Activated CD4-positive, CD25-positive, alpha-beta regulatory T cell treated with anti-CD3 and anti-CD28 coated beads, Interleukin-2, amount 50 U/mL, for 16 hours (primary cell): ENCODE measurements around the gene C12orf50.
"Not testable (repeated sequence)": the region's sequence is repeated elsewhere in the genome, so short reads cannot be mapped to it uniquely, and the experiment has no call there.

Experiments used
- DNase-seq: peaks from one replicate; pipeline ENCODE4 v3.0.0-alpha.2; 2020; ENCODE audit warnings: low read depth, low spot score

C12orf50 gene, protein sequence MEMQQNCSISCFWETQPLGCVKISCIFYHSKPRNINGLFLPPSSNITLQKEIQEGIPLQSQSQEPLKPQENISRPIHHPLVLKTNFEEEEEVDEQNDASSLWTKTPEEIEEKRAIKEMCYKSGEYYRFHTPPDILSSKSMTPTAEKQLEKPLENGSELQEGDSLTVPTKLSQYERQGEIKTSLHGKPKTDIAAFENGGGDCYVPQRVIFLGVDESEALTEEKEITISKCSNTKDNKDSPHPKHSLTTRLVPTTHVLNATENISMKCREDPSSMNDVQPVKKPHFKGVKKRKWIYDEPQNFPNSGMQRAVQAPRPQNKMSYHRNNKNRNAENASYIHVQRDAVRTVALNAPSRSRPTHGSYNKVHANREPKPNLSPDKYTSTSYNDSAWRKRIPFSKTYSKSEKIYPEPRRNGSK

DNA sequence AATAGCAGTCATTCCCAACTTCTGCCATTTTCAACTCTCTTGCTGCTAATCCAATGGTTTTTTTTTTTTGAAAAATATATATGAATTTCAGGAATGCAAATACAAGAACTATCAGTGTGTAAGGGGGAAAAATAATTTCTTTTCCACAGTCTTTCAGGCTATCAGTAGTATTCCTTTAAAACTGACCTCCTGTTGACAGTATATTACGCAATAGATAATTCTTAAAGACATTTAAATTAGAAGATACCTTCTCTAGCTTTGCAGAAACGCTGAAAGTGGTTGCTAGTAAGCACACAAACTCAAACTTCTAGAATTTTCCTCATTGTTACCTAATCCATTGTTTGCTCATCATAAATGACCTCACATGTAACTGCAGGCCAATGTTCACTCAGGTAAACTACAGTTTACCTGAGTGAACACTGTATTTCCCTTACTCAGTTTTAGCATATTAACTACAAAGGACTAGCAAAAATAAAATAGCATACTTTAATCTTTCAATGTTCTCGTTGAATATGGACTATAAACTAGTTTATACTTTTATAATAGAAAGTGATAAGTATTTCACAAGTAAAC is at the start of gene C12orf50:
C12orf50 (minus strand) TSS at position 309 of the 573 bp plus-strand sequence. CDS start 2,439 bp downstream, outside the sequence.
- DNase-seq = no peak

DNA sequence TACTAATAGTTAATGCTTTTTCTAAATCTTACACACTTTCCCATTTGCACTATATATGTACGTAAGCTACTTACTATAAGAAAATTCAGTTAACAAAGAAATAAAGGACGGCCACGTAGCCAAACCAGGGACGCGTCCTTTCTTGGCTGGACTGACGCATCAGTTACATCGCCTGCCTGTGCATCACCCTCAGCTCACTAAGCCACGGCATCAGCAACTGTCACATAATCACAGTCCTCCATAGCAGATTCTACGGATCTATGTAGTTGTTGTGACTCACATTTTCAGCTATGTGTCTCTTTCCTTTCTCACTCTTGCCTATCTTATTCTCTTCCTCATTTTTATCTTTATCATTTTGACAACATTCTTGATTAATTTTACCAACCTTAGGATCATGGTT is 38.1 kb upstream of the C12orf50 start:
- DNase-seq = no peak

DNA sequence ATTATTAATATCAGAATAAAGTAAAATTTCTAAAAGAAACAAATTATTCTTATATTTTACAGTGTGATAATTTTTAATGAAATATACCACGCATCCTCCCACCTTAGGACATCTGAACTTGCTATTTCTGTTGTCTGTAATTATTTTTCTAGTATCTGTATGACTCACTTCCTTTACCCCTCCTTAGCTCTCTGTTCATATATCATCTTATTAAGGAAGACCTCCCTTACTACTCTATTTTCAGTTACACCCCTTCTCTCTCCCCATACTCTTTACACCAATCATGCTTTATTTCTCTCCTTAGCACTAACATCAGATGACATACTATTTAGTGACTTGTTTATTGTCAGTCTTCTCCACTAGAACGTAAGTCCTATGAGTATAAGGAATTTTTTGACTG is 34.2 kb upstream of the C12orf50 start:
- DNase-seq = no peak

DNA sequence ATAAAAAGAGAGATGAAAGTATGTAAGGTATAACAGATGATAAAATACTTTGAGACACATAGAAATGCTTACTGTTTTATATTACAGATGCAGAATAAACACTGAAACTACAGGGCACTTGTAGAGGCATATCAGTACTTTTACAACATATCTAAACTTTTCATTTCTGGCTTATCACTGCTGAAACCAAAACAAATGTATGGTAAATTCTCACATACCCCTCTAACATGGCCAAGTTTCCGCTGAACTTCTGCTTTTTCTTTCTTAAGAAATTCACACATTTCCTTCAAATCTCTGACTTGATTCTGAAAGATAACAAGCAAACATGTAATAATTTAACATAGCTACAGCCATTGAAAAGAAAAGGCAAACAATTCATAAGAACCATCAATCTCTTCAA is 33.3 kb upstream of the C12orf50 start:
- DNase-seq = no peak

DNA sequence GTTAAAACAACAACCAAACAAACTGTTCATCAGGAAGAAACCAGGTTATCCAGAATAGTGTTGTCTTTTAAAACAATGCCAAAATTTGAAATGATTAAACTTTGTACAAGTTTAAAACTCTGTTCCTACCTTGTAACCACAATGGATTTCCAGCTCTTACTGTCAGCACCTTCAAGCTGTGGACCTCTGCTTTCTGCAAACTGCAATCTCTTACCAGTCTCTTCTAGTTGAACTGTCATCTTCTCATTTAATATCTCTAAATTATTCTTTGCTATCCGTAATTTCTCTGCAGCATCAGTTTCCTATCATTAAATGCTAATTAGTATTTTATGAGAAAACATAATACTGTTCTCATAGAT is 29.5 kb upstream of the C12orf50 start:
- no peak for DNase-seq

DNA sequence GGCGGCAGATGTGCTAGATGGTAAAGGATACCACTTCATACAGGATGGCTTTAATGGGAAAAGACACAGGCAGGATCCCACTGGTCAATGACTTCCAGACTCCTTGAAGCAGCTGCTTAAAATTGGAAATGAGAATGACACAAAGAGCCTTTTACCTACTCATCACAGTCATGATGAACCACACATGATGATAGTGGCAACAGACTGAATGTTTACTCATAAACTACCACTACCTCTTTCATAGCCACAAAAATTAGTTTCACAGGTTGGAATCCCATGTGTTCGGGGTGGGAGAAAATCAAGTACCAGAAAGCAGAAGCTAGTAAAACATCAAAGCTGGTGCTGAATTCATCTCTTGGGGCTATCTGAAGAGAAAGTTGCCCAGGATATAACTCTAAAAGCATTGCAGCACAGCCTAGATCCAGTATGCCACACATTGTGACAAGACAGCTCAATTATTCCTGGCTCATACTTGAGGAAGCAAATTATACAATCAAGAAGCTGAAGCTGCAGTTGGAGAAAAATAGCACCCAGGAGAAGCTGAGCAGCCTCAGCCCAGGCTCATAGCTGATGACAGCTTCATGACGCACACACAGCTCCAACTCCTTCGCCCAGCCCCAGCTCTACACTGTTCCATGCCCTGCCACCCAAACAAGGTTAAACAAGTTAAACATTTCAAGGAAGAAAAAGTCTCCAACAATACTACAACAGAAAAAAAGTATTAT is 29.0 kb upstream of the C12orf50 start:
- DNase-seq = no peak

DNA sequence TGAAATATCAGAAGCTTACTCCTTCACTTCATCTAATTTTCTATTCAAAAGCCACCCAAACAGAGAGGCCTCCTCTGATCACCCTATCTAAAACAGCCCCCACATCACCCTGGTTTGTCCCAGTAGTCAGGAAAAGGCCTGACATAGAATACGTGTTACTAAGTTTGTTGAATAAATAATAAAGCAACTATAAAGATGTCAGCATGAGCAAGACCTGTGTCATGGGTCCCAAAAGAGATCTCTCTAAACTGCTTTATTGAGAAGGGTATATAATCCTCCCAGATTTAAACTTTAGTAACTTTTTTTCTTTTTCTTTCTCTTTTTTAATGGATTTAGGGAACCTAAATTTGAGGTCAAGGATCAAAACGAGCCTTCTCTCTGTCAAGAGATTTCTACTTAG is 27.4 kb upstream of the C12orf50 start:
- DNase-seq = no peak

DNA sequence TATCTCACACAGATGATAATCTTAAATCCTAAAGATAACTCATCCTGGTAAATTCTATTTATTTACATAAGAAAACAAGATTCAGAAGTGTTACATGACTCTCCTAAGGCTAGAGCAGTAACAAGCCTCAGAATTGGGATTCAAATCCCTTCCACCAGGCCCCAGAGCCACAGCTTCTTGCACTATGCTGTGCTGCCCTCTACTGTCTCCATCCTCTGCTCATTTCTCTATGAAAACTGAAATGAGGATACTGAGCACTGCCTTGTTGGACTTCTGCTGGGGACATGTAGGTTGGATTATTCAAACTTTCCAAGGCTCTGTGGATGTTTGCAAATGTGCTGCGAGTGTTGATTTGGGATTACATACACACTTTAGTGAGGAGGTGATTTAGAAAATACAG is 23.5 kb upstream of the C12orf50 start:
- no peak for DNase-seq

DNA sequence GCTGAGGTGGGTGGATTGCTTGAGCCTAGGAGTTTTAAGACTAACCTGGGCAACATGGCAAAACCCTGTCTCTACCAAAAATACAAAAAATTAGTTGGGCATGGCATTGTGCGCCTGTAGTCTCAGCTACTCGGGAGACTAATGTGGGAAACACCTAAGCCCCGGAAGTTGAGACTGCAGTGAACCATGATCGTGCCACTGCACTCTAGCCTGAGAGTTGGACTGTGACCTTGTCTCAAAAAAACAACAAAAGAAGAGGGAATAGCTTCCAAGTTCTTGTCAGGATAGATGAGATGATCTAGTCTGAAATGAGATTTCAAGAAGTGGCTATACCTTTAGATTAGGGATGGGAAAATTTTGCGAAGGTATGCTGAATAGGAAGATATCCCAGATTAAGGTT is 14.8 kb upstream of the C12orf50 start:
- no peak for DNase-seq

DNA sequence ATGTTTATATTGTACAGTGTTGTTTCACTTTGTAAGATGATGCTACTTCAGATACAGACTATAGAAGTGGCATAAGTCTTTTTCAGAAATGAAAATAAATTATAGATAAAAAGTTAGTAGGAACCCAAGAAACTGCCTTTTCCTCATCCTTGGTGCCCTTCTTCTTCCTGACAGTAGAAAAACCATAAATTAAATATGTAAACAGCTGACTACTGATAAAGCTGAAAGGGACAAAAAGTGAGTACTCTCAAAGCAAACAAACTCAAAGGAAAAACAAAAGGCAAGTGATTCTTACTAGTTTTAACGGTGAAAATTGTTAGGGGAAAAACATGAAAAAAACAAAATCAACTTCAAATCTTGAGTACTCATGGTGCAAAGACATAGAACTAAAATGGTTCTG is 8.6 kb upstream of the C12orf50 start:
- no peak for DNase-seq

DNA sequence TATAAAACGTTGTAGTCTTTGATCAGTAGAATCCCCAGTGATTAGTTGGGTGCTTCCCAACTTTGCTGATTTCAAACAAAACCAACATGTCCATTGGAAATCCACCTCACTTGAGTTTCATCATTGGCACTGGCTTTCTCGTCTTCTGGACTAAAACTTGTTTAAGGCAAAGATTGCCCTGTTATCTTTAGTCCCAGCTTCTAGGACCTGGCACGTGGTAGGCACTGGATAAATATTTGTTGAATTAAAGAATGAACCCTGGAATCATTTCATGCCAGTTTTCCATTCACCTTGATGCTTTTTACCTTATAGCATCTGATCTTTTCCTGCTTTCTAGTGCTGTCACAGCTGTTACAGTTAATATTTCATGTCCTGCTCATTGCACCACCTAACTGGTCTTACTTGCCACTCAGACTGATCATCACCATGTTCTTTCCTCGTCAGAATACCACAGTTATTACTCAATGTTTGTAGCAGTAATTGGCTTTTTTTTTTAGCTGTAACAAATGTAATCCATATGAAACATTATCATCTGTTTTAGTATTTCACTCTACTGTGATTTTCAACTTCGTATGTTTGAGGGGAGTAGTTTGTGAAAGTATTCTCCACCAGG is 7.3 kb upstream of the C12orf50 start:
- DNase-seq = no peak

DNA sequence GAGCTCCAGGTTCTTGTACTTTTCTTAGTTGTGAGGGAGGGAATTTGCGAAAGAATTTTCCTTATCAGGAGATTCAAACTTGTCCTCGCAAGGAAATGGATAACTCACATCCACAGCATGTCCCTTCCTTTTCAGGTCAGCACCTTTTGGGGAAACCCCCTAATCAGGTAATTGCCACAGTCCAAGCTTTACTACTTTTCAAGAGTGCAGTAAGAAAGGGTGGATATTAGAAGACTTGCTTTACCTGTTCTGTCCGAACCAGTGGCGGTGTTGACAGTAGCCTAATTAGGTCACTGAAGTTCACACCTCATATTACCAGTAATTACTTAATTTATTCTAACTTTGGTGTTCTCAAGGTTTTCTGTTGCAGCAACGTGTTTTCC is 6.7 kb upstream of the C12orf50 start:
- no peak for DNase-seq

DNA sequence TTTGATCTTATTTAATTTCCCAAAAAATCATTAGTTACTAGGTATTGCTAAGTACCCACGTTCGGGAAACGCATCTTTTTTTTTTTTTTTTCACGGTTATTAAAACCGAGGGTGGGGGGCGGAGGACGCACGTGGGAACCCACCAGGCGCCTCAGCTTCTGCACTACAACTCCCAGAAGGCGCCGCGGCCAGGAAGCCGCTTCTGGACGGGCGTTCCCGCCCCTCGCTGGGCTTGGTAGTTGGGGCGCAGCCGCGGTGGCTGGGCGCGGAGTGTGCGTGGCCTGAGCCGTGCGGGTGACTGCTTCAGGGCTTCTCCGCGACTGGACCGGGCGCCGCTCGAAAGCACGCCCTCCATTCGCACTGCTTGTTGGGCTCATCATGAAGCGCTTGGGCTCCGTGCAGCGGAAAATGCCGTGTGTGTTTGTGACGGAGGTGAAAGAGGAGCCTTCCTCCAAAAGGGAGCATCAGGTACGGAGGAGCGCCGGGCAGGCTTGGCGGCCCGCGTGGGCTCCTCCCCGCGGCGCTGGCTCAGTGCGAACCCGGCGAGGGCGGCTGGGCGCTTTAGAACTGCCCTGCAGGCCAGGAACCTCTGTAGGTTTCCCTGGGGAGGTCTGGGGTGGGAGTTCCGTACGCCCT is 6.2 kb upstream of the C12orf50 start:
- DNase-seq = peak; percentile 73

DNA sequence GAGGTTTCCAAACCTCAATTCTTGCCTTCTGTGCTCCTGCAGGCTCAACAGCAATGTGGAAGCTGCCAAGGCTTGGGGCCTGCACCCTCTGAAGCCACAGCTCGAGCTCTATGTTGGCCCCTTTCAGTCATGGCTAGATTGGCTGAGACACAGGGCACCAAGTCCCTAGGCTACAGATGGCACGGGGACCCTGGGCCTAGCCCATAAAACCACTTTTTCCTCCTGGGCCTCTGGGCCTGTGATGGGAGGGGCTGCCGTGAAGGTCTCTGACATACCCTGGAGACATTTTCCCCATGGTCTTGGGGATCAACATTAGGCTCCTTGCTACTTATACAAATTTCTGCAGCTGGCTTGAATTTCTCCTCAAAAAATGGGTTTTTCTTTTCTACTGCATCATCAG is 2.0 kb upstream of the C12orf50 start:
- not testable (repeated sequence) for DNase-seq

DNA sequence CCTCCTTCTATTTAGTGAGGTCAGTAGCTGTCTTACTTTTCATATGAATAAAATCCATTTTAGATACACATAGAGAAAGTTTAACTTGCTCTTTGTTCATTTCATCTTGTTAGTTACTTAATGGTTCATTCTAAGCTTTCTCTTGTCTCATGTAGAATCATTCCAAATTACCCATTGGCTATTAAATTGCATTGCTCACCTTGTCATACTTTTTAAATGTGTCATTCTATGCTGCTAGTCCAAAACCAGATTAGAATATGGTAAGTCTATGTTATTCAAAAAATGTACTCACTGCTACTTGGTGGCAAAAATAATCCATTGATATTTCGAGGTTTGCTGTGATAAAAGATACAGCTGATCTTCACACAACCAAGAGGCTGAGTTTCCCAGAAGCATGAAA is 3.0 kb downstream of the C12orf50 start:
- DNase-seq = no peak

DNA sequence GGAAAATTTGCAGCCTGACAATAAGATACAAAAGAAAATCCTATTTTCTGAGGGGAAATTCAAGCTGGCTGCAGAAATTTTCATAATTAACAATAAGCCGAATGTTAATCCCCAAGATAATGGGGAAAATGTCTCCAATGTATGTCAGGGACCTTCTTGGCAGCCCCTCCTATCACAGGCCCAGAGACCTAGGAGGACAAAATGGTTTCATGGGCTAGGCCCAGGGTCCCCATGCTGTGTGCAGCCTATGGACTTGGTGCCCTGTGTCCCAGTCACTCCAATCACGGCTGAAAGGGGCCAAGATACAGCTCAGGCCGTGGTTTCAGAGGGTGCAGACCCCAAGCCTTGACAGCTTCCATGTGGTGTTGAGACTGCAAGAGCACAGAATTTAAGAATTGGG is 11.2 kb downstream of the C12orf50 start:
- no peak for DNase-seq

DNA sequence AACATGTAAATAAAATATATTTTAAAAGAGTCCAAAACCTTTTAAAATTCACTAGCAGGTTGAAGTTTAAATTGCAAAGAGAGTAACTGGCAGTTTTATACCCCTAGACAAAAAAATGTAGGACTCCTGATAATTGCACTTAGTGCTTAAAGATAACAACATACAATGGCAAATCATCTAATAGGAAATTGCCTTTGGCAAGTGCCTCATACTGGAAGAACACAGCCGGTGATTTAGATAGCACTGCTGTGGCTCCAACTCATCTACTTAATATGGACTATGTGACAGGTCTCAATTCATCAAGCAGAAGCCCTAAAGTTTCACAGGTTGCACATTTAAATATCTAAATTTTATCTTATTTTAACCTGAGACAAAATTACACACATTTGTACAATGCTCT is 13.4 kb downstream of the C12orf50 start:
- DNase-seq = no peak

DNA sequence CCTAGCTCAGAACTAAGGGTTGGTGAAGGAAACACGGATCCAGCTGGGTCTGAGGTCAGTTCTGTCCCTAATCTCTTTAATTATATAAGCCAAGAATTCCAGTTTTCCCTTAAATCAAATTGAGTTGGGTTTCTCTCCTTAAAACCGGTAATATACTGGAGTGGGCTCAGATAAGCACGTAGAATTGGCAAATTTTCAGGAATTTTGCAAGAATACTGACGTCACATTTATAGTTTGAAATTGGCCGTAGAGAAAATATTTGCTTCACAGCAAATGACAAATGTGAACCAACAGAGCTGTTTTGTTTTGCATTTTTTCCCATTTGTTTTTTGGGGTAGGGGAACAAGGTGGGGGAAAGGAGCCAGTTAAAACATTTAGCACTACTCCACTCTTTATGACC is 17.4 kb downstream of the C12orf50 start:
- DNase-seq = no peak

DNA sequence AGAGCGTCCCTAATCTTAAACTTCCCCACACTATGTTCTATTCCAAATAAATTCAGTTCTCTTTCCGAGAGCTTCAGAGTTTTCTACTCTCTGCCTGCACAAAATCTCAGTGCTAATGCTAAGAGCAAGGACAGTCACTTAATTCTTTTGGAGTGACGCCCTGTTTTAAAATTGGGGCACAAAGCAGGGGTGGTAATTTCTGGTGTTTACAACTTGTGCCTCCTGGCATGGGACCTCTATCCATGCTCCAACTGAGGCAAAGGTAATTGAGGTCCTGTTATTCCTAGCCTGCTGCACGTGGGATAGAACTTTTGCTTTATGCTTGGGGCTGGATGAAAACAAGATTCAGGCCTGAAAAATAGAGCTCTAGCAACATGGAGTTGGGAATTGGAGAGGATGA is 22.9 kb downstream of the C12orf50 start:
- no peak for DNase-seq

DNA sequence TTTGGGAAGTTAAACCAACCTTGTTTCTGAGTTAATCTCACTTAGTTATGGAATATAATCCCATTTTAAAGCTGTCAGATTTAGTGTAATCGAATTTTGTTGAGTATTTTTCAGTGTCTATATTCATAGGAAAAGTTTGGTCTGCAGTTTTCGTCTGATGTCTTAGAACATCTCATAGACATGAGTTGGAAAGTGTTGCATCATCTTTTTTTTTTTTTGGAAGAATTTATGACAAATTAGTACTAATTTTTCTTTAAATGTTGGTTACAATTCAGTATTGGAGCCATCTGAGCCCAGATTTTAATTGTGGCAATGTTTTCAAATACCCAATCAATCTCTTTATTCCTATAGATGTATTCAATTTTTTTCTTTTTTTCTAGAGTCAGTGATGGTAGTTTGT is 27.9 kb downstream of the C12orf50 start:
- DNase-seq = no peak

DNA sequence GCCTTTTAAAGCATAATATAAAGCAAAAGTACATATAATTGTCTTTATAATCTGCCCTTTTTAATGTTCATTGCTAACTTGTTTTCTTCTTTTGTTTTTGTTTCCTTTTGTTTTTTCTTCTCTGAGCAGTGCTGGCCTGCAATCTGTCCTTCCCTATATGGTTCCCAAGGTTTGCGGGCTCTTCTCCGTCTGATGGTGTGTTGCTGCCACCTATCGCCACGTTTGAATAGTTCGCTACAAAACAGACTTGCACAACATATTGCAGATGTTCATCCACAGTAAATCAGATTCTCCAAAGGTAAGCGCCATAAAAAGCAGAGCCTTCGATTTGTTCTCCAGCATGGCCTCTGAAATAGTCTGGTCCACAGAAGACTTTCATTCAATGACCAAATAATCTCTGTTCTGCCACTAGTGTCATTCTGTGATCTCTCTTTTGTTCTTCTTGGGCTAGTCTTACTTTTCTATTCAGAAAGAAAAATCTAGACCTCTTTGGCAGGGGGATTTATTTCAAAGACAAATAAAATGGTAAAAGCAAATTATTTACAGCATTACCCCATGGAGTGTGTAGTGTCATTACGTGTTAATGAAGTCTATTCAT is 33.5 kb downstream of the C12orf50 start:
- no peak for DNase-seq

DNA sequence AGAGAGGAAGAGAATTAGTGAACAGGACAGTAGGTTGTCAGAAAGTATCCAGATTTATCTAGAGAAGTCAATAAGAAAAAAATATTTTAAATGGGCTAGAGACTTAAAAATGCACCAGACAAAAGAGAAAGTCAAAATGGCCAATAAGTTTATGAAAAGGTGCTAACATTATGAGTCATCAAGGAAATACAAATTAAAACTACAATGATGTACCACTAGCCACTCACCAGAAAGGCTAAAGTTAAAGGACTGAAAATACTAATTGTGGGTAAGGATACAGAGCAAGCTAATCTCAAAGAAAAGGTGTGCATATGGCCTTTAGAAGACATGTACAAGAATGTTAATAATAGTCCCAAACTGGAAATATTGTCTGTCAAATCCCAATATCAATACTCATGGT is 37.7 kb downstream of the C12orf50 start:
- DNase-seq = no peak
